HEK293T (cell line): ENCODE results near the gene TLK1.

Experiments
- ELF4 ChIP-seq: fragments of 450-650 bp; IDR thresholded peaks from 2 replicates; pipeline ENCODE4 v1.6.1; 2017; ENCODE audit warnings: antibody characterized with exemption
- FOXA1 ChIP-seq: fragments of 450-650 bp; IDR thresholded peaks from 2 replicates; pipeline ENCODE4 v1.6.1; 2016; ENCODE audit warnings: mild to moderate bottlenecking
- FOXK2 ChIP-seq: fragments of 450-650 bp; IDR thresholded peaks from 2 replicates; pipeline ENCODE4 v1.6.1; 2016; ENCODE audit warnings: mild to moderate bottlenecking
- FOXM1 ChIP-seq: fragments of 450-650 bp; IDR thresholded peaks from 2 replicates; pipeline ENCODE4 v1.6.1; 2017; ENCODE audit warnings: mild to moderate bottlenecking, borderline replicate concordance
- PKNOX1 ChIP-seq: fragments of 450-650 bp; IDR thresholded peaks from 2 replicates; pipeline ENCODE4 v1.6.1; 2016
- SP1 ChIP-seq: fragments of 450-650 bp; IDR thresholded peaks from 2 replicates; pipeline ENCODE4 v1.6.1; 2017
- TARDBP ChIP-seq: fragments of 450-650 bp; IDR thresholded peaks from 2 replicates; pipeline ENCODE4 v1.6.1; 2016
- ZNF384 ChIP-seq: fragments of 450-650 bp; IDR thresholded peaks from 2 replicates; pipeline ENCODE4 v1.6.1; 2016

GRCh38 chr2:171132086-171132485, 28.6 kb downstream of the TLK1 start:
- TF ChIP-seq TARDBP, result no peak
- TF ChIP-seq PKNOX1, result no peak
- no peak for TF ChIP-seq SP1
- TF ChIP-seq ELF4, result no peak
- no peak for TF ChIP-seq FOXK2
- no peak for TF ChIP-seq FOXA1
- TF ChIP-seq FOXM1, result no peak
- TF ChIP-seq ZNF384, result no peak
